Islet of Langerhans (tissue), 1 donor: ENCODE measurements around the gene RAB1B.

Source experiments
- FAIRE-seq: peaks from one replicate; lab custom pipeline; 2011; peaks lifted over from hg19 to GRCh38; lab: Jason Lieb, UNC

The RAB1B gene

GRCh38 chr11:66323684-66324083 is 55.2 kb downstream of the RAB1B start:
- no peak for FAIRE-seq

- no peak for FAIRE-seq
Observed at GRCh38 chr11:66324664-66325063, 56.2 kb downstream of the RAB1B start.

- no peak for FAIRE-seq
Observed at GRCh38 chr11:66325263-66325671, 56.8 kb downstream of the RAB1B start.

GRCh38 chr11:66326261-66327111 is 58.0 kb downstream of the RAB1B start:
- no peak for FAIRE-seq
